NCI-H1930 (cell line): ENCODE measurements around the gene TRHDE.
A peak's percentile ranks its signal among the peaks of the same experiment; 100 is the strongest.
"Not testable (repeated sequence)": the region's sequence is repeated elsewhere in the genome, so short reads cannot be mapped to it uniquely, and the experiment has no call there.

Experiments used
- DNase-seq, 2 experiments: peaks; one replicate each; lab custom pipeline; 2025; lab: John Stamatoyannopoulos, UW

TRHDE gene

GRCh38 chr12:72511906-72512305 is 239.7 kb downstream of the TRHDE start:
- no peak for DNase-seq

- not testable (repeated sequence) for DNase-seq
Observed at GRCh38 chr12:72520044-72520678, 248.0 kb downstream of the TRHDE start.

GRCh38 chr12:72521326-72521725 is 249.2 kb downstream of the TRHDE start:
- no peak for DNase-seq

GRCh38 chr12:72522411-72522810 is 250.2 kb downstream of the TRHDE start:
- DNase-seq = no peak

GRCh38 chr12:72523754-72524153 is 251.6 kb downstream of the TRHDE start:
- no peak for DNase-seq

- no peak for DNase-seq
Observed at GRCh38 chr12:72535212-72535990, 263.2 kb downstream of the TRHDE start.

GRCh38 chr12:72540811-72541210 is 268.6 kb downstream of the TRHDE start:
- DNase-seq = no peak

- no peak for DNase-seq
Observed at GRCh38 chr12:72543777-72544467, 271.8 kb downstream of the TRHDE start.

GRCh38 chr12:72546106-72546505 is 273.9 kb downstream of the TRHDE start:
- no peak for DNase-seq

GRCh38 chr12:72547573-72547972 is 275.4 kb downstream of the TRHDE start:
- DNase-seq = no peak

- DNase-seq = no peak
Observed at GRCh38 chr12:72549184-72549583, 277.0 kb downstream of the TRHDE start.

GRCh38 chr12:72560003-72560769 is 288.0 kb downstream of the TRHDE start:
- DNase-seq = no peak

- DNase-seq = no peak
Observed at GRCh38 chr12:72570601-72571000, 298.4 kb downstream of the TRHDE start.

- peak; percentile 26 to 57 for DNase-seq
Observed at GRCh38 chr12:72574138-72574537, 302.0 kb downstream of the TRHDE start.

GRCh38 chr12:72578327-72578726 is 306.2 kb downstream of the TRHDE start:
- DNase-seq = peak in 1 of 2 experiments; percentile 1

GRCh38 chr12:72586456-72586855 is 314.3 kb downstream of the TRHDE start:
- DNase-seq = no peak

GRCh38 chr12:72602581-72602980 is 330.4 kb downstream of the TRHDE start:
- DNase-seq = no peak

GRCh38 chr12:72605975-72606374 is 333.8 kb downstream of the TRHDE start:
- no peak for DNase-seq

GRCh38 chr12:72610342-72610741 is 338.2 kb downstream of the TRHDE start:
- DNase-seq = no peak

- DNase-seq = no peak
Observed at GRCh38 chr12:72610854-72611358, 338.7 kb downstream of the TRHDE start.

GRCh38 chr12:72612171-72612570 is 340.0 kb downstream of the TRHDE start:
- no peak for DNase-seq

- no peak for DNase-seq
Observed at GRCh38 chr12:72618764-72619163, 346.6 kb downstream of the TRHDE start.
